Hepatocyte (in vitro differentiated cells): ENCODE results near the gene FCGBP.

ENCODE experiments used
- CTCF ChIP-seq: fragments of 200-600 bp; sonication (generic); IDR thresholded peaks from 2 replicates; pipeline ENCODE4 v1.5.1; 2016; ENCODE audit warnings: antibody characterized with exemption, mild to moderate bottlenecking; ENCODE audit not compliant: poor library complexity
- EZH2 ChIP-seq: fragments of 200-600 bp; sonication (generic); IDR thresholded peaks from 2 replicates; pipeline ENCODE4 v1.6.1; 2016; ENCODE audit warnings: antibody characterized with exemption, mild to moderate bottlenecking, borderline replicate concordance
- EZH2phosphoT487 ChIP-seq: fragments of 200-600 bp; sonication (generic); IDR thresholded peaks from one replicate; pipeline ENCODE4 v1.6.1; 2018; ENCODE audit warnings: antibody characterized with exemption, mild to moderate bottlenecking, low read depth, moderate library complexity; ENCODE audit not compliant: unreplicated experiment, severe bottlenecking

DNA sequence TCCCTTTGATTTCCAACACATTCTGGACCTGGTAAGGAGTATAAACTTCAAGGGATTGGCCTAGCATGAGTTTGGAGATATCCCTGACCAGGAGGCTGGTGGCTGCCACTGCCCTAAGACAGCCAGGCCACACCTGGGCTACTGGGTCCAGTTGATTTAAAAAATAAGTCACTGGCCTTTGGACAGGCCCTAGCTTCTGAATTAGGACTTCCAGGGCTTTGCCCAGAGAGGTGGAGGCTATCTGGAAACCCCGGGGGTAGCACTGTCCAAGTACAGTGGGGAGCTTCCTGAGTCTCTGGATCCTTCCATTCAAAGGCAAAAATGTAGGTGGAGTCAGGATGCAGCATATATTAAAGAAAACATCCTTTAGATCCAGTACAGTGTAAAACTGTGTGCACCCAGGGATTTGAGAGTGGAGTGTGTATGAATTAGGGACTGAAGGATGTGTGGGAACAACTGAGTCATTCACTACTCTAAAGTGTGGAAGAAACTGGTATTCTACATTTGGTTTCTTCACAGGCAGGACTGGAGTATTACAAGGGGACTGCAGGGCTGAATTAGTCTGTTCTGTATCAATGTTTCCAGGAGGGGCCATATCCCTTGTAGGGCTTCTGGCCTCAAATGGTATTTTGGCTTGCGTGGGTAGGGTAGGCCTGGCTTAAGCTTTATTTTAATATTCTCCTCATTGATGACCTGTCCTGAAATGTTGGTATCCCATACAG lies 14.8 kb upstream of the FCGBP start:
- TF ChIP-seq CTCF: no peak
- no peak for TF ChIP-seq EZH2
- TF ChIP-seq EZH2phosphoT487: no peak
